ENCODE results near the gene TRIM37. TPM values are rescaled to one million over a fixed set of nuclear protein-coding genes. Genes with fewer than 3 reads are reported as not detected.
"Not testable (repeated sequence)": the region's sequence is repeated elsewhere in the genome, so short reads cannot be mapped to it uniquely, and the experiment has no call there.

Gene TRIM37
- total RNA-seq, 1 donor from 2014 or later = 43.9 TPM

- Mint-ChIP-seq H3K4me3 (ENCODE audit: unreplicated experiment) (no peak overlapping the region), H3K36me3 (ENCODE audit: low read depth) (no peaks in the 10 kb centered on the region), H3K27me3 (ENCODE audit: low read depth) (no peaks in the 10 kb centered on the region), H3K9me3 (ENCODE audit: low read depth) (no peaks in the 10 kb centered on the region), H3K27ac (ENCODE audit: unreplicated experiment) (no peak overlapping the region), H3K4me1 (ENCODE audit: low read depth) (peaks cover 22% of the 10 kb centered on the region)
- DNase-seq (ENCODE audit: low spot score) = no peak
- no peak for TF ChIP-seq CTCF (IDR thresholded peaks at IDR 0.05)
These were observed 39.0 kb upstream of the TRIM37 start for GRCh38 chr17:59145571-59146096.

DNA sequence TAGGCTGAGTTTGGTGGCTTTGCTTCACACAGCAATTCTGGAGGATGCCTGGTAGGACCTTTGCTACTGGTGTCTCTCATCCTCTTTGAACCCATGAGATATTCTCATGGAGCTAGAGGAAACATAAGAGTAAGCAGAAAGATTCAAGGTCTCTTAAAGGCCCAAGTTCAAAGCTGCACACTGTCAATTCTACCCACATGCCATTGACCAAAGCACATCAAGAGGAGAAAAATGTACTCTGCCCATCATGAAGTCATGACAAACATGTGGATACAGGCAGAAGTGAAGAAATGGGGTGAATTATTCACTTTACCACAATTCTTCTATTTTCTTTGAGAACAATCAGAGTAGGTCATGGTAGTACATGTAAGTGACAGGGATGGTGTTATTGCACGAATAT, 35.2 kb upstream of the TRIM37 start:
- no peak for DNase-seq (ENCODE audit: low spot score)
- Mint-ChIP-seq H3K9me3 (ENCODE audit: low read depth) (no peaks in the 10 kb centered on the region), H3K36me3 (ENCODE audit: low read depth) (no peaks in the 10 kb centered on the region), H3K27me3 (ENCODE audit: low read depth) (no peaks in the 10 kb centered on the region), H3K27ac (ENCODE audit: unreplicated experiment) (no peak overlapping the region), H3K4me3 (ENCODE audit: unreplicated experiment) (no peak overlapping the region), H3K4me1 (ENCODE audit: low read depth) (peaks cover 3% of the 10 kb centered on the region)
- TF ChIP-seq CTCF (IDR thresholded peaks at IDR 0.05) = no peak

DNA sequence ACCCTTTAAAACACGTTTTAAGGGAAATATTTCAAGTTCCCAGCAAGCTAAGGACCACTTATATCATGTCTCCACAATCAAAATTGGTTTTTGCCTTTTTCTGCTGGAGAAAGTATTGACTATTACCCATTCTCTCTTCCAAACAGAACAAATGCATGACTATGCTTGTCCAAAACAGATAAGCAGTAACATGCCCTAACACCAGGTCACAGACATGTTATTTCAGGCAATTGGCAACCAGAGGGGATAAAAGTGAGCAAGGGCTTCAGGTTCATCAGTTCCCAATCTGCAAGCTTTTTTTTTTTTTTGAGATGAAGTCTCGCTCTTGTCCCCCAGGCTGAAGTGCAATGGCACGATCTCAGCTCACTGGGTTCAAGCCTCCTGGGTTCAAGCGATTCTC, 33.3 kb upstream of the TRIM37 start:
- Mint-ChIP-seq H3K36me3 (ENCODE audit: low read depth) (no peaks in the 10 kb centered on the region), H3K4me3 (ENCODE audit: unreplicated experiment) (no peak overlapping the region), H3K27ac (ENCODE audit: unreplicated experiment) (no peak overlapping the region), H3K9me3 (ENCODE audit: low read depth) (no peaks in the 10 kb centered on the region), H3K4me1 (ENCODE audit: low read depth) (no peaks in the 10 kb centered on the region), H3K27me3 (ENCODE audit: low read depth) (no peaks in the 10 kb centered on the region)
- DNase-seq (ENCODE audit: low spot score) = no peak
- TF ChIP-seq CTCF (IDR thresholded peaks at IDR 0.05) = no peak

DNA sequence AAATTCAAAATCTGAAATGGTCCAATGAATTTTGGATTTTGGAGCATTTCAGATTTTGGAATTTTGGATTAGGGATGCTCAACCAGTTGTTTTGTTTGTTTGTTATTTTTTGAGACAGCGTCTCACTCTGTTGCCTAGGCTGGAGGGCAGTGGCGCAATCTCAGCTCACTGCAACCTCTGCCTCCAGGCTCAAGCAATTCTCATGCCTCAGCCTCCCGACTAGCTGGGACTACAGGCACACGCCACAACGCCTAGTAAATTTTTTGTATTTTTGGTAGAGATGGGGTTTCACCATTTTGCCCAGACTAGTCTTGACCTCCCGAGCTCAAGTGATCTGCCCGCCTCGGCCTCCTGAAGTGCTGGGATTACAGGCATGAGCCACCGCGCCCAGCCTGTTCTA, 31.7 kb upstream of the TRIM37 start:
- not testable (repeated sequence) for H3K27ac Mint-ChIP-seq (ENCODE audit: unreplicated experiment); DNase-seq (ENCODE audit: low spot score); H3K9me3 Mint-ChIP-seq (ENCODE audit: low read depth); H3K4me1 Mint-ChIP-seq (ENCODE audit: low read depth); H3K4me3 Mint-ChIP-seq (ENCODE audit: unreplicated experiment); H3K36me3 Mint-ChIP-seq (ENCODE audit: low read depth); H3K27me3 Mint-ChIP-seq (ENCODE audit: low read depth)

DNA sequence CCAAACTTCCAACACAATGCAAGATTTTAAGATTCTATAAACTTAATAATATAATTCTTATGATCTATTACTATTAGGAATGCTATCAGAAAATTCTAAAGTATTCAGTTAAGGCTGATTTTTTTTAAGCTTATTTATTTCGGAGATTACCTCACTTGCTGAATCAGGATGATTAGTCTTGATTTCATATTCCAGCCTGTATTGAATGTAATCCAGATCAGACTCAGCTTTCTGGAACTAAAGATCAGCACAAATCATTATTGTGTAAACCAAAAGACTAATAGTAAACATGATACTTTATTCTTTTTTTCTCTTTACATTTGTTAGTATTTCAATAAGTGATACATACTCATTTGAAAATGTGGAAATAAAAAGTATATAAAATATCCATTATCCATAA, 24.5 kb upstream of the TRIM37 start:
- H3K4me3 Mint-ChIP-seq (ENCODE audit: unreplicated experiment) = no peak overlapping the region
- no peaks in the 10 kb centered on the region for H3K27me3 Mint-ChIP-seq (ENCODE audit: low read depth)
- no peak overlapping the region for H3K27ac Mint-ChIP-seq (ENCODE audit: unreplicated experiment)
- H3K4me1 Mint-ChIP-seq (ENCODE audit: low read depth) = no peaks in the 10 kb centered on the region
- DNase-seq (ENCODE audit: low spot score) = no peak
- peaks cover 3% of the 10 kb centered on the region for H3K36me3 Mint-ChIP-seq (ENCODE audit: low read depth)
- no peaks in the 10 kb centered on the region for H3K9me3 Mint-ChIP-seq (ENCODE audit: low read depth)
- TF ChIP-seq CTCF (IDR thresholded peaks at IDR 0.05) = no peak

- Mint-ChIP-seq H3K4me3 (ENCODE audit: unreplicated experiment) (no peak overlapping the region), H3K36me3 (ENCODE audit: low read depth) (peaks cover 4% of the 10 kb centered on the region), H3K9me3 (ENCODE audit: low read depth) (no peaks in the 10 kb centered on the region), H3K27me3 (ENCODE audit: low read depth) (no peaks in the 10 kb centered on the region), H3K4me1 (ENCODE audit: low read depth) (no peaks in the 10 kb centered on the region), H3K27ac (ENCODE audit: unreplicated experiment) (no peak overlapping the region)
- TF ChIP-seq CTCF (IDR thresholded peaks at IDR 0.05) = no peak
- no peak for DNase-seq (ENCODE audit: low spot score)
These were observed 23.1 kb upstream of the TRIM37 start for GRCh38 chr17:59129814-59130213.
